ENCODE data around the gene RIC1. TPM values are rescaled to one million over a fixed set of nuclear protein-coding genes. Genes with fewer than 3 reads are reported as not detected.

Gene RIC1
- total RNA-seq, 1 experiment from 2014 or later = 18.6 TPM

DNA sequence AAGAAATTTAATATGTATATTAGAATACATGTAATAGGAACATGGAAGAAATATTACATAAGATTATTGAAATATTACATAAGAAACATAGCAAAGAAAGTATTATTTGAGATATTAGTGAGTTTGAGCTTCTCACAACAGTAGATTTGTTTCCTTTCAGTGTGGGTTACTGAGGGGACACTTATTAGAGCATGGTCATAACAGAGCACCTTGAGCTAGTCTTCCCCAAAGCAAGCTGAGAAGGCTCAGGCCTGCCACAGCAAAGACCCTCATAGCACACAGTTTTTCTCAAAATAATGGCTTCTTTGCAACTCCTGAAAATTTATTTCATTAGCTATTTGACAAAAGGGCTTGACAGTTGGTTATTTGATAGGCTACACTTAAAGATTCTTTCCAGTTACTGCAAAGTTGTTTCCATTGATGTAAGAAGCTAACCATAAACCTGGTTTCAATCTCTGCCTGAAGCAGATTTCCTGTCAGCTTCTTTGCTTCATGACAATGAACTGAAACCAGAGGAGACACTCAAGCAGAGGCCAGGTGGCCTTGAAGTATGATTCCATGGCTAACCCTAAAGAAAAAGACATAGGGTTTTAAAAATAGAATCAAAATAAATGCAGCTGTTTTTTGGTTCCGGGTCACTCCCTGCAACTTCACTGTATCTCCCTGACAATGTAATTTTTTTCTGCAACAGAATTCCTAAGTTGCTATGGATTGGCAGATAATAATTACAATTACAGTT lies 135.4 kb downstream of the RIC1 start:
- Histone ChIP-seq H3K36me3 (ENCODE audit: control insufficient read depth, insufficient read depth, low read length) (no peaks in the 10 kb centered on the region), H3K9me3 (no peaks in the 10 kb centered on the region), H3K27me3 (replicated peaks; ENCODE audit: control insufficient read depth, insufficient read depth, low read length) (no peaks in the 10 kb centered on the region), H3K4me1 (no peaks in the 10 kb centered on the region), H3K4me3 (ENCODE audit: low read depth, low read length) (no peak overlapping the region)
- no peak overlapping the region for H3K4me3 Mint-ChIP-seq (ENCODE audit: unreplicated experiment)
- intact Hi-C loops (cut with micrococcal nuclease; ENCODE audit: unreplicated experiment) = no loop called here
- H3K4me1 Mint-ChIP-seq (ENCODE audit: low read depth, unreplicated experiment) = peaks cover 7% of the 10 kb centered on the region
- TF ChIP-seq, protein P1, sequence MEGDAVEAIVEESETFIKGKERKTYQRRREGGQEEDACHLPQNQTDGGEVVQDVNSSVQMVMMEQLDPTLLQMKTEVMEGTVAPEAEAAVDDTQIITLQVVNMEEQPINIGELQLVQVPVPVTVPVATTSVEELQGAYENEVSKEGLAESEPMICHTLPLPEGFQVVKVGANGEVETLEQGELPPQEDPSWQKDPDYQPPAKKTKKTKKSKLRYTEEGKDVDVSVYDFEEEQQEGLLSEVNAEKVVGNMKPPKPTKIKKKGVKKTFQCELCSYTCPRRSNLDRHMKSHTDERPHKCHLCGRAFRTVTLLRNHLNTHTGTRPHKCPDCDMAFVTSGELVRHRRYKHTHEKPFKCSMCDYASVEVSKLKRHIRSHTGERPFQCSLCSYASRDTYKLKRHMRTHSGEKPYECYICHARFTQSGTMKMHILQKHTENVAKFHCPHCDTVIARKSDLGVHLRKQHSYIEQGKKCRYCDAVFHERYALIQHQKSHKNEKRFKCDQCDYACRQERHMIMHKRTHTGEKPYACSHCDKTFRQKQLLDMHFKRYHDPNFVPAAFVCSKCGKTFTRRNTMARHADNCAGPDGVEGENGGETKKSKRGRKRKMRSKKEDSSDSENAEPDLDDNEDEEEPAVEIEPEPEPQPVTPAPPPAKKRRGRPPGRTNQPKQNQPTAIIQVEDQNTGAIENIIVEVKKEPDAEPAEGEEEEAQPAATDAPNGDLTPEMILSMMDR (IDR thresholded peaks at IDR 0.05; ENCODE audit: insufficient read depth in 1 of 2, low read depth in 1 of 2, low read length in 1 of 2, severe bottlenecking in 1 of 2, unreplicated experiment in 1 of 2) = no peak
- BruUV-seq (replicated peaks) = no TSS peak
- POLR2A ChIA-PET = no interaction called here
- peaks cover 34% of the 10 kb centered on the region for H3K36me3 Mint-ChIP-seq (ENCODE audit: insufficient read depth, unreplicated experiment)
- H3K9me3 Mint-ChIP-seq (ENCODE audit: unreplicated experiment) = no peaks in the 10 kb centered on the region
- no peak for DNase-seq
- no peaks in the 10 kb centered on the region for H3K27me3 Mint-ChIP-seq (ENCODE audit: insufficient read depth, unreplicated experiment)
- CTCF ChIA-PET = no interaction called here
- H3K27ac Mint-ChIP-seq (ENCODE audit: unreplicated experiment) = no peak overlapping the region

DNA sequence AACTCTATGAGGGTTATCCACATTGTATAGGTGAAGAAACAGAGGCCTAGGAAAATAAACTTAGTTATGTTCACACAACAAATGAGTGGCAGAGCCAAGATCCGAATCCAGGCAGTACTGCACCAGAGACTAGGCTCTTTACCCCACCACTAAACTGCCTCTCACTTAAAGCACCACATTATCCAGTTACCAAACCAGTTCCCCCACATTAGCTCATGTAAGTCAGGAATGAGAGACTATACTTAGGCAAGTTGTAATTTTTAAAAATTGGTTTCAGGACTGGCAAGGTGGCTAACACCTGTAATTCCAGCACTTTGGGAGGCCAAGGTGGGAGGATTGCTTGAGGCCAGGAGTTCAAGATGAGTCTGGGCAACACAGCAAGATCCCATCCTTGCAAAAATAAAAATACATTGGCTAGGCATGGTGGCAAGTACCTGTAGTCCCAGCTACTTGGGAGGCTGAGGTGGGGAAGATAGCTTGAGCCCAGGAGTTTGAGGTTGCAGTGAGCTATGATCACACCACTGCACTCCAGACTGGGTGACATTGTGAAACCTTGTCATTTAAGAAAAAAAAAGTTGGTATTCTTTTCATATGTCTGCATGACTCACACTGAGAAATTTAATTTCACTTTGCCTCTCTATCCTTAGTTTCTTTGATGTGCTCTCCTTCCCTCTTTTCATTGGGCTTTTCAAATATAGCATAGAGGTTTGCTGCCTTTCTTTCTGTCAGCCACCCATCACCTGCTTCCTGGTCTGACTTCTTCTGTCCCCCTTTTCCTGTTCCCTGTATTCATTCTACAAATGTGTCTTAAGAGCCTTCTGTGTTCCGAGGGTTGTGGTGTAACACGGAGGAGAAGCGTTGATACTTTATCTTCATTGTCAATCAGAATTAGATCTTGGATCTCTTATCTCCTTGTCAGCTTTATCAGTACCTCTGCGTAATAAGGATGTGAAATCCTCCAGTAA lies 139.3 kb downstream of the RIC1 start:
- no peak for DNase-seq
- peaks cover 7% of the 10 kb centered on the region for H3K4me1 Mint-ChIP-seq (ENCODE audit: low read depth, unreplicated experiment)
- Histone ChIP-seq H3K27me3 (replicated peaks; ENCODE audit: control insufficient read depth, insufficient read depth, low read length) (no peaks in the 10 kb centered on the region), H3K4me1 (peaks cover under 1% of the 10 kb centered on the region; the same call in 1 of the 2 replicates), H3K4me3 (ENCODE audit: low read depth, low read length) (no peak overlapping the region), H3K9me3 (no peaks in the 10 kb centered on the region), H3K36me3 (ENCODE audit: control insufficient read depth, insufficient read depth, low read length) (no peaks in the 10 kb centered on the region)
- no peaks in the 10 kb centered on the region for H3K27me3 Mint-ChIP-seq (ENCODE audit: insufficient read depth, unreplicated experiment)
- peaks cover 29% of the 10 kb centered on the region for H3K36me3 Mint-ChIP-seq (ENCODE audit: insufficient read depth, unreplicated experiment)
- ChIA-PET POLR2A (interaction anchor here (0.5 kb wide), 1 partner anchor 63 kb away, joined by 5 read pairs; no protein-coding TSS in a partner anchor), CTCF (no interaction called here)
- H3K9me3 Mint-ChIP-seq (ENCODE audit: unreplicated experiment) = no peaks in the 10 kb centered on the region
- no peak overlapping the region for H3K4me3 Mint-ChIP-seq (ENCODE audit: unreplicated experiment)
- peak overlapping the region; percentile 21 for H3K27ac Mint-ChIP-seq (ENCODE audit: unreplicated experiment)
- no TSS peak for BruUV-seq (replicated peaks)
- intact Hi-C loops (cut with micrococcal nuclease; ENCODE audit: unreplicated experiment) = no loop called here
- TF ChIP-seq, protein P1 (IDR thresholded peaks at IDR 0.05; ENCODE audit: insufficient read depth in 1 of 2, low read depth in 1 of 2, low read length in 1 of 2, severe bottlenecking in 1 of 2, unreplicated experiment in 1 of 2) = no peak

DNA sequence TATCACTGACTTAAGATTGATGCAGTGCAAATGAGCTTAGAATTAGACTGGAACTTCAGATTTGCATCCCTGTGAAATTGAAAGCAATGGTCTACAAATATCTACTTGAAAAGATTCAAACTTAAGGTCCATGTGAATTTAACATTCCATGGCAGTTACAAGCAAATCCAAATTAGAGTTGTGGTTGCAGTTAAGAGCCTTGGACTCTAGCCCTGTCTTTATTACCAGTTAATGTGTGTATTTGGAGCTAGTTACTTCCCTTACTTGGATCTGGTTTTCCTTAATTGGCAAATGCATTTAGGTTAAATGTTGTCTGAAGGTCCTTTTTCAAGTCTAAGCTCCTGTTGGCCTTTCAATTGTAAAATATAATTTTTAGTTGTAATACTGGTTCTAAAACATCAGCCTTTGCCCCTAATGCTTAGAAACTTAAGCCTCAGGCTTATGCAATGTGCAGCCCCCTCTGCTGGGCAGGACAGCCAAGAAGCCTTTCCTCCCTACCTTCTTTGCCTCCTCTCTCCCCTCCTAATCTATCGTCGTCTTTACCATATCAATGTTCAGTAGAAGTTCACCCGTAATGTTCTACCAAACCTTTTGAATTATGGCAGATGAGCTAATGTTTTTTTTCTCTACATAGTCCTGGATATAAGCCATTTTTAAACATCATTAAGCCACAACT lies 144.6 kb downstream of the RIC1 start:
- Histone ChIP-seq H3K4me1 (peaks cover 6% of the 10 kb centered on the region; the same call in 1 of the 2 replicates), H3K36me3 (ENCODE audit: control insufficient read depth, insufficient read depth, low read length) (no peaks in the 10 kb centered on the region), H3K4me3 (ENCODE audit: low read depth, low read length) (no peak overlapping the region), H3K27me3 (replicated peaks; ENCODE audit: control insufficient read depth, insufficient read depth, low read length) (no peaks in the 10 kb centered on the region), H3K9me3 (peaks cover under 1% of the 10 kb centered on the region; the same call in 1 of the 2 replicates)
- H3K4me1 Mint-ChIP-seq (ENCODE audit: low read depth, unreplicated experiment) = peaks cover 11% of the 10 kb centered on the region
- H3K36me3 Mint-ChIP-seq (ENCODE audit: insufficient read depth, unreplicated experiment) = peaks cover 30% of the 10 kb centered on the region
- no peaks in the 10 kb centered on the region for H3K9me3 Mint-ChIP-seq (ENCODE audit: unreplicated experiment)
- CTCF ChIA-PET = no interaction called here
- POLR2A ChIA-PET = no interaction called here
- TF ChIP-seq, protein P1 (IDR thresholded peaks at IDR 0.05; ENCODE audit: insufficient read depth in 1 of 2, low read depth in 1 of 2, low read length in 1 of 2, severe bottlenecking in 1 of 2, unreplicated experiment in 1 of 2) = peak in 1 of 2 experiments; percentile 30
- H3K4me3 Mint-ChIP-seq (ENCODE audit: unreplicated experiment) = peak overlapping the region; percentile 3
- BruUV-seq (replicated peaks) = no TSS peak
- intact Hi-C loops (cut with micrococcal nuclease; ENCODE audit: unreplicated experiment) = no loop called here
- peak overlapping the region; percentile 35 for H3K27ac Mint-ChIP-seq (ENCODE audit: unreplicated experiment)
- DNase-seq = no peak
- H3K27me3 Mint-ChIP-seq (ENCODE audit: insufficient read depth, unreplicated experiment) = no peaks in the 10 kb centered on the region

Data from Caco-2 (cell line).